Measurements from ENCODE around the gene OTOA.

- no peak for TF ChIP-seq CTCF (IDR thresholded peaks at IDR 0.05)
- TF ChIP-seq POLR2A (IDR thresholded peaks at IDR 0.05): no peak
Observed at GRCh38 chr16:21717608-21718007, 53.8 kb downstream of the OTOA start.
